CD4-positive, alpha-beta memory T cell (primary cell): ENCODE measurements around the gene FHDC1. TPM values are rescaled to one million over a fixed set of nuclear protein-coding genes. Genes with fewer than 3 reads are reported as not detected.

Source experiments
- CTCF ChIA-PET: fragments of 350-600 bp; sonication (Branson Sonifier 250); formaldehyde crosslinking; loops from one replicate; lab custom pipeline; 2021; ENCODE audit warnings: inconsistent platforms; ENCODE audit not compliant: partially characterized antibody; lab: Charles Lee
- POLR2A ChIA-PET: fragments of 350-600 bp; sonication (Branson Sonifier 250); formaldehyde crosslinking; loops from one replicate; lab custom pipeline; 2021; ENCODE audit not compliant: partially characterized antibody; lab: Charles Lee
- DNase-seq, 5 donors: peaks; one replicate each; pipeline versions ENCODE4 v3.0.0 to v3.0.0-alpha.2; 2020 to 2022; ENCODE audit warnings: mixed read lengths in 1 of 5
- H3K27ac ChIP-seq: one replicate; pipeline ENCODE4 v1.7.0; 2013; ENCODE audit warnings: low read depth, low read length
- H3K27me3 ChIP-seq: 2 replicates; pipeline ENCODE4 v1.7.0; 2013; ENCODE audit warnings: mild to moderate bottlenecking, low read length, moderate library complexity; ENCODE audit not compliant: insufficient read depth
- H3K36me3 ChIP-seq: 2 replicates; pipeline ENCODE4 v1.7.0; 2013; ENCODE audit warnings: mild to moderate bottlenecking, low read length, moderate library complexity; ENCODE audit not compliant: insufficient read depth
- H3K4me1 ChIP-seq: 2 replicates; pipeline ENCODE4 v1.7.0; 2013; ENCODE audit warnings: mild to moderate bottlenecking, low read length, moderate library complexity; ENCODE audit not compliant: insufficient read depth
- H3K4me3 ChIP-seq, 2 donors: one replicate each; pipeline ENCODE4 v1.7.0; 2013; ENCODE audit warnings: low read length in 2 of 2, mild to moderate bottlenecking in 1 of 2
- H3K9me3 ChIP-seq, 2 donors: one replicate each; pipeline ENCODE4 v1.7.0; 2013; ENCODE audit warnings: low read length in 2 of 2, control low read depth in 1 of 2; ENCODE audit not compliant: control insufficient read depth in 1 of 2
- H3K27ac Mint-ChIP-seq, 7 donors: one replicate each; pipeline ENCODE4 v1.8.0; 2020 to 2021; ENCODE audit warnings: mixed read lengths in 7 of 7, mild to moderate bottlenecking in 6 of 7, inconsistent platforms in 3 of 7, moderate library complexity in 3 of 7
- H3K27me3 Mint-ChIP-seq, 2 donors: one replicate each; pipeline ENCODE4 v1.8.0; 2020 to 2021; ENCODE audit warnings: mixed read lengths in 2 of 2
- H3K36me3 Mint-ChIP-seq, 2 donors: one replicate each; pipeline ENCODE4 v1.8.0; 2020 to 2021; ENCODE audit warnings: mixed read lengths in 2 of 2, inconsistent platforms in 1 of 2, mild to moderate bottlenecking in 1 of 2
- H3K4me1 Mint-ChIP-seq, 4 donors: one replicate each; pipeline ENCODE4 v1.8.0; 2020 to 2021; ENCODE audit warnings: mixed read lengths in 4 of 4, mild to moderate bottlenecking in 1 of 4
- H3K4me3 Mint-ChIP-seq, 8 donors: one replicate each; pipeline ENCODE4 v1.8.0; 2020 to 2021; ENCODE audit warnings: mixed read lengths in 8 of 8, mild to moderate bottlenecking in 7 of 8, moderate library complexity in 6 of 8, inconsistent platforms in 3 of 8
- H3K9me3 Mint-ChIP-seq, 8 donors: one replicate each; pipeline ENCODE4 v1.8.0; 2020 to 2021; ENCODE audit warnings: mixed read lengths in 8 of 8, mild to moderate bottlenecking in 5 of 8, inconsistent platforms in 3 of 8, moderate library complexity in 1 of 8
- intact Hi-C: fragments of 100-400 bp; cut with micrococcal nuclease; formaldehyde crosslinking; loops from one replicate; pipeline ENCODE4 v1.15.1; 2023
- polyA plus RNA-seq, 2 donors: library from polyadenylated mRNA; unstranded; fragments of 300-500 nt; fragmentation: Illumina TruSeq; gene quantifications; one replicate each; pipeline ENCODE4 v1.2.3, GENCODE V29; 2021
- total RNA-seq, 2 experiments: library from RNA; stranded (reverse); gene quantifications; one replicate each; pipeline ENCODE4 v1.2.3, GENCODE V29; 2021

FHDC1 gene
- total and polyA plus RNA-seq, 4 experiments from 2014 or later, result 0.03 to 0.29 (median 0.11) TPM; not detected in 1

DNA sequence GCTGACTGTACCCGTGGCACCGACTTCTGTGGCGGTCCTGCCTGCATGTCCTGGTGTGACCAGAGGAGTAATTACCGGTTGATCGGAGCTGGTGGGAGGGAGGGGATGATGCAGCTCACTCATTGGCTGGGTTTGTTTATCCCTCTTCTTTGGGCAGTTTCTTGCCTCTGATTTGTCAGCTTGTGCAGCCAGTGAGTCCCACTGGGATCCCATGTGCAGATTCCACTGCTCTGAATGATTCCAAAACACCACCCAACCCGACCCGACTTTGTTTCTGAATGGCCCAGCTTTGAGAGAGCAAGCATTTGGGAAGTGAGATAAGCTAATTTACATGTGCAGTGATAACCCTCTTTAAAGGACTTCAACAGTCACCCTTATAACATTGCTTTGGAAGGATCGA, 13.8 kb downstream of the FHDC1 start:
- intact Hi-C loops, result no loop called here
- Mint-ChIP-seq H3K4me3 (no peak overlapping the region), H3K27me3 (peaks cover 13 to 15% of the 10 kb centered on the region in 2 donors), H3K9me3 (no peaks in the 10 kb centered on the region), H3K27ac (no peak overlapping the region), H3K36me3 (peaks cover 0 to 4% of the 10 kb centered on the region in 2 donors), H3K4me1 (peaks cover 0 to under 1% (median 0%) of the 10 kb centered on the region in 4 donors)
- Histone ChIP-seq H3K4me1 (no peaks in the 10 kb centered on the region), H3K27me3 (no peaks in the 10 kb centered on the region), H3K36me3 (no peaks in the 10 kb centered on the region), H3K9me3 (no peaks in the 10 kb centered on the region), H3K4me3 (no peak overlapping the region), H3K27ac (no peak overlapping the region)
- POLR2A ChIA-PET, result no interaction called here
- CTCF ChIA-PET, result interaction anchor here (1.0 kb wide), 1 partner anchor 9 kb away, joined by 3 read pairs; no protein-coding TSS in a partner anchor
- no peak for DNase-seq

DNA sequence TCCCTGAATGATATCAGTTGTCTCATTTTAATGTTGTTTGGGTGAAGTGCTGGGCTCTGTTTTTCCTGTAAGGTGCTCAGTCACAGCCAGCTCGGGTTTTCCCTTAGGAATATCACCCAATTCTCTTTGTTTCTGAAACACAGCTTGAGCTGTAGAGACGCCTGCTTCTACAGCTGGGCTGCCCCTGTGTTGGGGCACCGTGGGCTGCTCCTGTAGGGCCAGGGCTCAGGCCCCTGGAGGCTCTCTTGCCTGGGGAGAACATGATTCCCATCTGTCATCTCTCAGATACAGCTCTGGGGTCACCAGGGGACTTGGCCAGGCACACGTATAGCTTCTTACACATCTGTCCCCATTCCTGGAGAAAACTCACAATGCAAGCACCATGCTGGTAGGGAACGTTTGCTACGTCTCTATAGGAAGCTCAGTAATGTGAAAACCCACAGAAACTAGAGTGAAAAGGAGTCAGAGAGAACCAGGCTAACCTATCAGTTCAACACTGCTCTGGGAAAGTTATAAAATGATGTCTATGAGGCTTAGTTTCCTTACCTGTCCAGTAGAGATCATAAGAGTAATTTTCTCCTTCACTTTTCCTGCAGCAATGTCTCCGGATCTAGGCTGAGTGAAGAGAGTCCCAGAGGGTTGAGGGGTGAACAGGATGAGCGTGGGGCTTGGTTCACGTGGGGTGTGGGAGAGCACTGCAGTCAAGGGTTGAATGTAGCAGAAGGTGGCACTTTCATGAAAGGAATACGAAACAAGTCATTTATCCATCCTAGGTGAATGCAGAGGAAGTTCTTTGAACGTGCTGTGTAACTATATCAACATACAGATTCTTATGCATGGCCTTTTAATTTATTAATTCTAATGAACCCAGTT, 14.5 kb downstream of the FHDC1 start:
- no peaks in the 10 kb centered on the region for H3K4me1 Mint-ChIP-seq
- no peak for DNase-seq
- peaks cover 0 to 4% of the 10 kb centered on the region in 2 donors for H3K36me3 Mint-ChIP-seq
- POLR2A ChIA-PET, result no interaction called here
- no peaks in the 10 kb centered on the region for H3K4me1 ChIP-seq
- H3K36me3 ChIP-seq, result no peaks in the 10 kb centered on the region
- no peaks in the 10 kb centered on the region for H3K9me3 ChIP-seq
- H3K9me3 Mint-ChIP-seq, result no peaks in the 10 kb centered on the region
- no peak overlapping the region for H3K4me3 Mint-ChIP-seq
- no peak overlapping the region for H3K4me3 ChIP-seq
- CTCF ChIA-PET, result interaction anchor here (1.0 kb wide), 1 partner anchor 10 kb away, joined by 3 read pairs; no protein-coding TSS in a partner anchor
- peaks cover 12 to 15% of the 10 kb centered on the region in 2 donors for H3K27me3 Mint-ChIP-seq
- H3K27ac Mint-ChIP-seq, result no peak overlapping the region
- H3K27ac ChIP-seq, result no peak overlapping the region
- intact Hi-C loops, result no loop called here
- no peaks in the 10 kb centered on the region for H3K27me3 ChIP-seq

DNA sequence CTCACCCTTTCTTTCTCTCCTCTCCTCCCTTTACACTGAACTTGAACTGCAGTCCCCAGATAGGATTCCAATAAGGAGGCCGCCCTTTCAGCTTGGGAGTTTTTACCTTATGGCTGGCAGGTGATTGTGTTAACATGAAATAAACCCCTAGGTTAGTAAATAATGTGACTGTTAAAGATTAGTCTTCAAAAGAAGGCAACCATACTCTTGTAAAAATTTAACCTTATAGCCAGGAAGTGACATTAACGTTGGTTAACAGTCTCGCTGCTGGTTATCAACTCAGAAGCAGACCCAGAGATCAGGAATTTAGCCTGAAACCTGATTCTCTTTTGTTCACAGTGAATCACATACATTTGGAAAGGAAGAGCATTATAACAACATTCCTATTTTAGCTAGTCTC, 15.2 kb downstream of the FHDC1 start:
- no peaks in the 10 kb centered on the region for H3K9me3 ChIP-seq
- intact Hi-C loops, result no loop called here
- Mint-ChIP-seq H3K9me3 (no peaks in the 10 kb centered on the region), H3K36me3 (peaks cover 0 to 4% of the 10 kb centered on the region in 2 donors), H3K27me3 (peaks cover 11 to 15% of the 10 kb centered on the region in 2 donors), H3K4me1 (no peaks in the 10 kb centered on the region), H3K27ac (no peak overlapping the region), H3K4me3 (no peak overlapping the region)
- POLR2A ChIA-PET, result no interaction called here
- no peaks in the 10 kb centered on the region for H3K4me1 ChIP-seq
- CTCF ChIA-PET, result no interaction called here
- no peaks in the 10 kb centered on the region for H3K36me3 ChIP-seq
- no peak for DNase-seq
- no peak overlapping the region for H3K27ac ChIP-seq
- no peaks in the 10 kb centered on the region for H3K27me3 ChIP-seq
- no peak overlapping the region for H3K4me3 ChIP-seq

DNA sequence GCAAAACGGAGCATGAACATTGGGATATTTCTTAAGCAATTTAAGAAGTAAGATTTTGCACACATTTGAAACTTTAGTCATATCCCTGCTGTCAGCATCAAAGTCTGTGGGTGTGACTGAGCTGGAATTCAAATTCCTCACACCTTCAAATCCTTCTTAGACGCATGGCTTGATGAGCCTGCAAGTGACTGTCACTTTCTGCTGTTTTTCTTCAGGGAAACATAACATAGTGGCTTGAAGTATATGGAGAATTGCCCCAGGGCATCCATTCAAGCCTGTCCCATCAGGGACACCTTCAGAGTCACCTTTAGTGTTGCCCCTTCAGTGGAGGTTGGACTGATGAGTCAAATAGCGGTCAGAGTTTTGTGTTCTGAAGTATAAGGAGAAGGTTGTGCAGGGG, 17.4 kb downstream of the FHDC1 start:
- H3K4me3 Mint-ChIP-seq, result no peak overlapping the region
- no peak overlapping the region for H3K27ac Mint-ChIP-seq
- Histone ChIP-seq H3K27ac (no peak overlapping the region), H3K4me3 (no peak overlapping the region), H3K9me3 (no peaks in the 10 kb centered on the region), H3K27me3 (no peaks in the 10 kb centered on the region), H3K4me1 (no peaks in the 10 kb centered on the region), H3K36me3 (no peaks in the 10 kb centered on the region)
- intact Hi-C loops, result no loop called here
- no peaks in the 10 kb centered on the region for H3K36me3 Mint-ChIP-seq
- CTCF ChIA-PET, result no interaction called here
- POLR2A ChIA-PET, result no interaction called here
- H3K9me3 Mint-ChIP-seq, result no peaks in the 10 kb centered on the region
- H3K4me1 Mint-ChIP-seq, result peaks cover 0 to 2% (median under 1%) of the 10 kb centered on the region in 4 donors
- peaks cover 8 to 15% of the 10 kb centered on the region in 2 donors for H3K27me3 Mint-ChIP-seq
- DNase-seq, result no peak

DNA sequence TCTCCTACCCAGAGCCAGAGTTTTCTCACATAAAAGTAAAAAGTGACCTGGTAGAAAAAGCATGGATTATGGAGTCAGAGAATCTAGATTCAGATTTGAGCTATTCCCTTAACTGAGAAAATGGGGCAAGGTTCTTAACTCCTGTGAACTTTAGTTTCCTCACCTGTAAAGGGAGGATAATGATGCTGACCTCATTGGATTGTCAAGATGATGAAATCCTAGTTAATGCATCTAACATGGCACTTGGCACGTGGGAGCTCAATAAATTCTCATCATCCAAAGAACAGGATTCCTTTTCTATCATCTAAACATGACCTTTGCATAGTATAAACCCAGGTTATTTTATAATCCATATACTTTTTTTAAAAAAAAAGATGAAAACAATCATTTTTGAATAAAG, 18.6 kb downstream of the FHDC1 start:
- no peak for DNase-seq
- peaks cover 7 to 14% of the 10 kb centered on the region in 2 donors for H3K27me3 Mint-ChIP-seq
- Histone ChIP-seq H3K4me3 (no peak overlapping the region), H3K9me3 (no peaks in the 10 kb centered on the region), H3K27me3 (no peaks in the 10 kb centered on the region), H3K4me1 (no peaks in the 10 kb centered on the region), H3K36me3 (no peaks in the 10 kb centered on the region), H3K27ac (no peak overlapping the region)
- peaks cover 0 to 2% (median under 1%) of the 10 kb centered on the region in 4 donors for H3K4me1 Mint-ChIP-seq
- H3K4me3 Mint-ChIP-seq, result no peak overlapping the region
- ChIA-PET POLR2A (no interaction called here), CTCF (no interaction called here)
- H3K36me3 Mint-ChIP-seq, result no peaks in the 10 kb centered on the region
- no peak overlapping the region for H3K27ac Mint-ChIP-seq
- no peaks in the 10 kb centered on the region for H3K9me3 Mint-ChIP-seq
- intact Hi-C loops, result no loop called here

DNA sequence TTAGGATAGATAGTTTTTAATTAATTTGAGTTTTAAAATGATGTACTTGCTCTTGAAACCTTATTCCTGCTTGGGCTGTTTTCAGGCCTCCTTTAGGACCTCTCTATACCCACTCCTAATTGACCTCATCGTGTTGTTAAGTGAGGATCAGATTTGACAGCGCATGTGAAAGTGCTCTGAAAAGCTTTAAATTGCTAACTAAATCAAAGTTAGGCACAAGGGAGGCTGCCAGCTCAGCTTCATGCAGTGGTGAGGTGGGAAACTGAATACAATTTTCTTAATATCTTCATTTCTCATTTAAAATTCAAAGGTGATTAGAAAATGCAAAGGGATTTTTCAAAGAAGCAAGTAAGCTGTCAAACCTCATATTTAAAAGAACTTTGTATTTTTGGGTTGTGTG, 20.0 kb downstream of the FHDC1 start:
- H3K27ac ChIP-seq, result no peak overlapping the region

DNA sequence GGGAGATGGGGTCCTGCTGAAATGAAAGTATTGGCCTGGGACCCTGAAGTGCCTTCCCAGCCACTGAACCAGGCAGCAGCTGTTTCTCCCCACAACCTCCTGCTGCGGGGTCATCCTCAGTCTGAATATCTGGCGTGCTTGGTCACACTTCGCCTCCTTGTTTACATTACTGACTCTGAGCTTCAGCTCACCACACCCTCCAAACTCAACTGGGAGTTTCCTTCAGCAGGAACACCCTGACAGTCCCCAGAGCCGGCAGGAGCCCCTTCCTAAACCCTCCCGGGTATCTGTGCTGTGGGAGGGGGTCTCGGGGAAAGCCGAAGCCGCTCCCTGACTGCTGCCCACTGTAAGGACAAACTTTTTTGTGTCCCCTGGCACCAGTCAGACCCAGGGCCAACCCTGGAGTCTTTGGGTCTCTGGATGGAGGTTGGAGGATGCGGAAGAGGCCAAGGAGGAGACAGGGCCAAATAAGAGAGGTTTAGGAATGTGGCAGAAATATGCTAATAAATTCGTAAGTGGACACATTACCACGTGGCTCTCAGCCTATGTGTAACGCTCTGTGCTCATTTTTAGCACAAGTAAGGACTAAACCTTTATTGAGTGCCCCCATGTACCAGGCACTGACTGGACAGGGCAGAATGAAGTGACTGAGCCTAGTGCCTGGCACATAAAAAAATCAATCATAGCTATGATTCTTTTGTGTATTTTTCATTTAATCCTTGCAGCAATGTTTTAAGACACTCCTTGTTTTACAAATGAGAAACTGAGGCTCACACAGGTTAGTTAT, 20.7 kb downstream of the FHDC1 start:
- Mint-ChIP-seq H3K27me3 (peaks cover 0 to 7% of the 10 kb centered on the region in 2 donors), H3K27ac (no peak overlapping the region), H3K36me3 (no peaks in the 10 kb centered on the region), H3K4me1 (peaks cover 0 to 2% (median under 1%) of the 10 kb centered on the region in 4 donors), H3K4me3 (no peak overlapping the region), H3K9me3 (no peaks in the 10 kb centered on the region)
- intact Hi-C loops, result no loop called here
- no peak for DNase-seq
- ChIA-PET CTCF (interaction anchor here (0.8 to 1.1 kb wide), 2 partner anchors 170 to 1970 kb away, joined by 3 read pairs; no protein-coding TSS in a partner anchor), POLR2A (no interaction called here)
- H3K4me3 ChIP-seq, result no peak overlapping the region
- no peaks in the 10 kb centered on the region for H3K27me3 ChIP-seq
- H3K36me3 ChIP-seq, result no peaks in the 10 kb centered on the region
- H3K9me3 ChIP-seq, result no peaks in the 10 kb centered on the region
- no peak overlapping the region for H3K27ac ChIP-seq
- no peaks in the 10 kb centered on the region for H3K4me1 ChIP-seq

More for the DNA sequence above, 20.0 kb downstream of the FHDC1 start:
- no peak for DNase-seq
- H3K36me3 ChIP-seq, result no peaks in the 10 kb centered on the region
- Mint-ChIP-seq H3K4me1 (peaks cover 0 to 2% (median under 1%) of the 10 kb centered on the region in 4 donors), H3K4me3 (no peak overlapping the region), H3K9me3 (no peaks in the 10 kb centered on the region), H3K27me3 (peaks cover 0 to 11% of the 10 kb centered on the region in 2 donors), H3K36me3 (no peaks in the 10 kb centered on the region), H3K27ac (no peak overlapping the region)
- intact Hi-C loops, result no loop called here
- ChIA-PET CTCF (interaction anchor here (1.1 kb wide), 1 partner anchor 171 kb away, joined by 3 read pairs; no protein-coding TSS in a partner anchor), POLR2A (no interaction called here)
- no peak overlapping the region for H3K4me3 ChIP-seq
- no peaks in the 10 kb centered on the region for H3K4me1 ChIP-seq
- H3K27me3 ChIP-seq, result no peaks in the 10 kb centered on the region
- H3K9me3 ChIP-seq, result no peaks in the 10 kb centered on the region
